OCI-LY3 (cell line): ENCODE measurements around the gene TNP2.

ENCODE experiments used
- H2AFZ ChIP-seq: fragments of 200-600, 300-600 bp; shearing (Covaris generic); 2 replicates; pipeline ENCODE4 v1.6.0; 2014; ENCODE audit warnings: antibody characterized with exemption, low read depth, low read length
- H3K27ac ChIP-seq: fragments of 200-600, 300-600 bp; sonication (generic); 2 replicates; pipeline ENCODE4 v1.5.1; 2014; ENCODE audit warnings: mild to moderate bottlenecking, low read length, moderate library complexity, mixed read lengths
- H3K27me3 ChIP-seq: fragments of 200-600, 300-600 bp; sonication (generic); 2 replicates; pipeline ENCODE4 v1.6.1; 2014; ENCODE audit warnings: low read depth, low read length, mixed read lengths
- H3K36me3 ChIP-seq: fragments of 200-600, 300-600 bp; sonication (generic); replicated peaks from 2 replicates; pipeline ENCODE3; 2014; ENCODE audit warnings: low read depth, low read length, mixed read lengths
- H3K4me1 ChIP-seq: fragments of 300-600, 200-600 bp; sonication (generic); 2 replicates; pipeline ENCODE4 v1.6.1; 2014; ENCODE audit warnings: low read length, mixed read lengths
- H3K4me2 ChIP-seq: fragments of 200-600, 300-600 bp; sonication (generic); 2 replicates; pipeline ENCODE4 v1.6.1; 2014; ENCODE audit warnings: low read length, mixed read lengths
- H3K4me3 ChIP-seq: fragments of 300-600, 200-600 bp; sonication (generic); 2 replicates; pipeline ENCODE4 v1.5.1; 2014; ENCODE audit warnings: antibody characterized with exemption, mild to moderate bottlenecking, low read length, moderate library complexity
- H3K79me2 ChIP-seq: fragments of 300-600, 200-600 bp; shearing (Covaris generic); 2 replicates; pipeline ENCODE4 v1.6.1; 2014; ENCODE audit warnings: mild to moderate bottlenecking, low read length, mixed read lengths
- H3K9ac ChIP-seq: fragments of 300-600, 200-600 bp; shearing (Covaris generic); 2 replicates; pipeline ENCODE4 v1.6.0; 2014; ENCODE audit warnings: mild to moderate bottlenecking, low read length, moderate library complexity
- H3K9me3 ChIP-seq: fragments of 200-600, 300-600 bp; shearing (Covaris generic); 2 replicates; pipeline ENCODE4 v1.6.1; 2014; ENCODE audit warnings: low read length, mixed read lengths; ENCODE audit not compliant: insufficient read depth
- H4K20me1 ChIP-seq: fragments of 200-600, 300-600 bp; sonication (generic); 2 replicates; pipeline ENCODE4 v1.6.1; 2016; ENCODE audit warnings: low read length, mixed read lengths; ENCODE audit not compliant: insufficient read depth
- EZH2phosphoT487 ChIP-seq: fragments of 200-600 bp; shearing (Covaris generic); IDR thresholded peaks from 2 replicates; pipeline ENCODE4 v1.6.1; 2018; ENCODE audit warnings: antibody characterized with exemption, mixed run types, low read depth
- TF ChIP-seq, protein P1 (sequence below): fragments of 200-600, 300-600 bp; sonication (generic); IDR thresholded peaks from 2 replicates; pipeline ENCODE4 v1.5.1; 2014; ENCODE audit warnings: antibody characterized with exemption, low read length, low read depth

Gene TNP2

DNA sequence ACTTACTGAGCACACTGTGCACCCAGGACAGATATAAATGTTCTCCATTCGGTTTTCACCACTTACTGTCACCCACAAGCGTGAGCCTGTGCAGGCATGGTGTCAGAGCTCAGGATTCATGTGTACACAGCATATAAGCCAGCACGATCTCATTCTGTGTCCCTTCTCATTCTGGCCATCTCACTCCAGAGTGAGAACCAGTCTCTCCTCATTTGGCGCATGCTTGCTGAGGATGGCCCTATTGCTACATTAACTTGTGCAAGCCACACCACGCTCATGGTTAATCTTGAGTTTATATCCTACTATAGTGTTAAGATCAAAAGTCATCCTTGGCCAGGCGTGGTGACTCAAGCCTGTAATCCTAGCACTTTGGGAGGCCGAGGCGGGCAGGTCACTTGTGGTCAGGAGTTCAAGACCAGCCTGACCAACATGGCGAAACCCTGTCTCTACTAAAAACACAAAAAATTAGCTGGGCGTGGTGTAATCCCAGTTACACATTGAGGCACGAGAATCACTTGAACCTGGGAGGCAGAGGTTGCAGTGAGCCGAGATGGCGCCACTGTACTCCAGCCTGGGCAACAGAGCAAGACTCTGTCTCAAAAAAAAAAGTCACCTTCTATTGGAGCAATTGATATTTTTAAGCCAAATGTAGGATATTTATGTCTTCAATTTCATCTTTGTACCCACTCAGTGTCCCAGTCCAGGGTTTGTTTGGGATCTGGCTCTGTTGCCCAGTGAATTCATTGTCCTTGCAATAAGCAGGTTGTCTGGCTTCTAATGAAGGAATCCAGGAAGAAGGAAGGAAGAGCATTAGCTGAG, 34.0 kb downstream of the TNP2 start:
- no peaks in the 10 kb centered on the region for H4K20me1 ChIP-seq
- H3K36me3 ChIP-seq: no peaks in the 10 kb centered on the region
- no peak overlapping the region for H3K4me3 ChIP-seq
- no peak overlapping the region for H3K9ac ChIP-seq
- TF ChIP-seq, protein P1, sequence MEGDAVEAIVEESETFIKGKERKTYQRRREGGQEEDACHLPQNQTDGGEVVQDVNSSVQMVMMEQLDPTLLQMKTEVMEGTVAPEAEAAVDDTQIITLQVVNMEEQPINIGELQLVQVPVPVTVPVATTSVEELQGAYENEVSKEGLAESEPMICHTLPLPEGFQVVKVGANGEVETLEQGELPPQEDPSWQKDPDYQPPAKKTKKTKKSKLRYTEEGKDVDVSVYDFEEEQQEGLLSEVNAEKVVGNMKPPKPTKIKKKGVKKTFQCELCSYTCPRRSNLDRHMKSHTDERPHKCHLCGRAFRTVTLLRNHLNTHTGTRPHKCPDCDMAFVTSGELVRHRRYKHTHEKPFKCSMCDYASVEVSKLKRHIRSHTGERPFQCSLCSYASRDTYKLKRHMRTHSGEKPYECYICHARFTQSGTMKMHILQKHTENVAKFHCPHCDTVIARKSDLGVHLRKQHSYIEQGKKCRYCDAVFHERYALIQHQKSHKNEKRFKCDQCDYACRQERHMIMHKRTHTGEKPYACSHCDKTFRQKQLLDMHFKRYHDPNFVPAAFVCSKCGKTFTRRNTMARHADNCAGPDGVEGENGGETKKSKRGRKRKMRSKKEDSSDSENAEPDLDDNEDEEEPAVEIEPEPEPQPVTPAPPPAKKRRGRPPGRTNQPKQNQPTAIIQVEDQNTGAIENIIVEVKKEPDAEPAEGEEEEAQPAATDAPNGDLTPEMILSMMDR: no peak
- no peak for TF ChIP-seq EZH2phosphoT487
- no peaks in the 10 kb centered on the region for H3K9me3 ChIP-seq
- H3K79me2 ChIP-seq: no peaks in the 10 kb centered on the region
- no peak overlapping the region for H3K27ac ChIP-seq
- H2AFZ ChIP-seq: no peak overlapping the region
- H3K27me3 ChIP-seq: no peaks in the 10 kb centered on the region
- peaks cover 41% of the 10 kb centered on the region for H3K4me1 ChIP-seq
- H3K4me2 ChIP-seq: no peak overlapping the region

DNA sequence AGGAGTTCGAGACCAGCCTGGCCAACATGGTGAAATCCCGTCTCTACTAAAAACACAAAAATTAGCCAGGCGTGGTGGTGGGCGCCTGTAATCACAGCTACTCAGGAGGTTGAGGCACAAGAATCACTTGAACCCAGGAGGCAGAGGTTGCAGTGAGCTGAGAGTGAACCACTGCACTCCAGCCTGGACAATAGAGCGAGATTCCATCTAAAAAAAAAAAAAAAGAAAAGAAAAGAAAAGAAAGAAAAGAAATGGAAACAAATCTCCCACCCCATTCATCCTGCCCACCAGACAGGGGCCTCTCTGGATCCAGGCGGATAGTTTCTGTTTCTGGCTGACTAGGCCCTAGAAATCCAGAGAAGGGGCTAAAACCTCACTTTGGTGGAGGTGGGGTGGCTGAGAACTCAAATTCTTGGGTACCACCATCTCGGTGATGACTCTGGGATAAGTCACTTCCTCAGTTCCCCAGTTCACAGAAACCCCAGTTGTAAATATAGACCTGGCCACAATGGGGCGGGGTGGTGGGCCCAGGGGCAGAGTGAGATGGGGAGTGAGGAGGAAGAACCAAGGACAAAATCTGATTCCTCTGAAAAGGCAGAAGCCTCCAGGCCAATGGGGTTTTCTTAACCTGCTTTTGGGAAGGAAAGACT, 35.3 kb downstream of the TNP2 start:
- no peaks in the 10 kb centered on the region for H4K20me1 ChIP-seq
- peak overlapping the region; percentile 58 for H3K4me2 ChIP-seq
- H3K9me3 ChIP-seq: no peaks in the 10 kb centered on the region
- no peaks in the 10 kb centered on the region for H3K79me2 ChIP-seq
- no peaks in the 10 kb centered on the region for H3K36me3 ChIP-seq
- no peak overlapping the region for H2AFZ ChIP-seq
- no peak overlapping the region for H3K4me3 ChIP-seq
- 0 out of 2 replicates have a peak overlapping the region, but pooled peaks have one; percentile 68 for H3K27ac ChIP-seq
- TF ChIP-seq EZH2phosphoT487: no peak
- TF ChIP-seq, protein P1: 0 out of 2 replicates have a peak, but pooled peaks have one; percentile 8
- H3K4me1 ChIP-seq: peaks cover 43% of the 10 kb centered on the region
- no peaks in the 10 kb centered on the region for H3K27me3 ChIP-seq
- peak overlapping the region; percentile 60; the same call in 1 of the 2 replicates for H3K9ac ChIP-seq

DNA sequence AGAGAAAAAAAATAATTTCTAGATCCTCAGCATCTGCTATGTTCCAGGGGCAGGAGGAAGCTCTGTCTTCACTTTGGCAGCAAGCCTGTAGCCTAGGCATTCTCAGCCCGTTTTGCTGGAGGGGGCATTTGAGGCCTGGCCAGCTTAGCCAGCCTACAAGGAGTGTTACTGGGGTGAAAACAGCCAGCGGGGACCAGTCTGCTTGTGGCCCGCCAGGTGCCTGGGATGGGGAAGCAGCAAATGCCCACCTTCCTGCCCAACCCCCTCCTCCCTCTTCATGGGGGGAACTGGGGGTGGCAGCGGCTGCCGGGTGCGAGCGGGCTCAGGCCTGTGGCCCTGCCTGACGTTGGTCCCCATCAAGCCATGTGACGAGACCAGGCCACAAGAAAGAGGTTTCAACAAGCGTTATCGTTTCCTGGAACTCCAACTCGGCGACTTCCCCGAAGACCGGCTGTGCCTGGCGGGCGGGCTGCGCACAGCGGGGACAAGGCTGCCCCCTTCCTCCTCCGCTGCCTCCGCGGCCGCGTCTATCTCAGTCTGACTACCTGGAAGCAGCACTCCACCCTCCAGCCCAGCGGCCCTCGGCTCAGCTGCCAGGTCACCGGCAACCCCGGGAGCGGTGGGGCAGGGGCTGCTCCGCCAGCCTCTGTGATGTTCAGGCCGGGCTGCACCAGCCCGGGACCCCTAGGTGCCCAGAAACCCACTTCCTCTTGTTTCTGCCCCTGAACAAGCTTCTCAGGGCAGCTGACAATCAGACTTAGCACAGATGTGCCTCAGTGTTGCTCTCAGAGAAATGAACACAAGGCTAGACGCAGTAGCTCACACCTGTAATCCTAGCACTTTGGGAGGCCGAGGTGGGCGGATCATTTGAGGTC, 36.0 kb downstream of the TNP2 start:
- H3K9me3 ChIP-seq: no peaks in the 10 kb centered on the region
- peak overlapping the region; percentile 68 for H3K27ac ChIP-seq
- peak overlapping the region; percentile 49 for H3K4me3 ChIP-seq
- H3K9ac ChIP-seq: peak overlapping the region; percentile 60
- H4K20me1 ChIP-seq: no peaks in the 10 kb centered on the region
- H3K4me2 ChIP-seq: peak overlapping the region; percentile 58
- peaks cover 50% of the 10 kb centered on the region for H3K4me1 ChIP-seq
- H3K79me2 ChIP-seq: no peaks in the 10 kb centered on the region
- no peaks in the 10 kb centered on the region for H3K36me3 ChIP-seq
- H2AFZ ChIP-seq: peak overlapping the region; percentile 56
- no peaks in the 10 kb centered on the region for H3K27me3 ChIP-seq
- TF ChIP-seq, protein P1: peak; percentile 18; the same call in 1 of the 2 replicates
- no peak for TF ChIP-seq EZH2phosphoT487
